CD4-positive, alpha-beta T cell treated with Interleukin-1 beta for 1 hour (primary cell): ENCODE measurements around the gene MBOAT7.
"Not testable (repeated sequence)": the region's sequence is repeated elsewhere in the genome, so short reads cannot be mapped to it uniquely, and the experiment has no call there.

ENCODE experiments used
- DNase-seq, 2 donors: peaks; one replicate each; pipeline ENCODE4 v3.0.0-alpha.2; 2020 to 2022

The MBOAT7 gene

GRCh38 chr19:54189145-54189734, at the start of gene MBOAT7:
MBOAT7 (minus strand) TSS chr19:54189580; CDS start chr19:54188508, 1,072 bp downstream.
- no peak for DNase-seq

GRCh38 chr19:54233941-54234340, 44.6 kb upstream of the MBOAT7 start:
- no peak for DNase-seq

- peak; percentile 82 to 85 for DNase-seq
These were observed 41.9 kb upstream of the MBOAT7 start for GRCh38 chr19:54231077-54231931.

GRCh38 chr19:54230031-54230430, 40.7 kb upstream of the MBOAT7 start:
- no peak for DNase-seq

- no peak for DNase-seq
These were observed 39.8 kb upstream of the MBOAT7 start for GRCh38 chr19:54229146-54229545.

GRCh38 chr19:54224619-54225018, 35.2 kb upstream of the MBOAT7 start:
- DNase-seq: not testable (repeated sequence)

- not testable (repeated sequence) for DNase-seq
These were observed 34.5 kb upstream of the MBOAT7 start for GRCh38 chr19:54223937-54224281.

GRCh38 chr19:54223277-54223936, 34.0 kb upstream of the MBOAT7 start:
- not testable (repeated sequence) for DNase-seq

- DNase-seq: peak in 1 of 2 donors; percentile 63
These were observed 33.3 kb upstream of the MBOAT7 start, which contains the start of gene LILRB3 for GRCh38 chr19:54222474-54223276. LILRB3 (minus strand) TSS chr19:54223007; CDS start chr19:54222976, 31 bp downstream.

GRCh38 chr19:54221947-54222346, 32.6 kb upstream of the MBOAT7 start:
- DNase-seq: not testable (repeated sequence)

- not testable (repeated sequence) for DNase-seq
These were observed 30.3 kb upstream of the MBOAT7 start for GRCh38 chr19:54219702-54220101.

- DNase-seq: no peak
These were observed 29.7 kb upstream of the MBOAT7 start for GRCh38 chr19:54218960-54219661.

- DNase-seq: no peak
These were observed 28.9 kb upstream of the MBOAT7 start for GRCh38 chr19:54218259-54218658.

- DNase-seq: not testable (repeated sequence)
These were observed 28.3 kb upstream of the MBOAT7 start for GRCh38 chr19:54217517-54218247.

- DNase-seq: no peak
These were observed 27.5 kb upstream of the MBOAT7 start for GRCh38 chr19:54216869-54217268.

- DNase-seq: not testable (repeated sequence)
These were observed 25.4 kb upstream of the MBOAT7 start for GRCh38 chr19:54214734-54215133.

- not testable (repeated sequence) for DNase-seq
These were observed 24.8 kb upstream of the MBOAT7 start for GRCh38 chr19:54214217-54214616.

GRCh38 chr19:54211235-54211634, 21.9 kb upstream of the MBOAT7 start:
- DNase-seq: no peak

GRCh38 chr19:54209811-54210494, 20.6 kb upstream of the MBOAT7 start:
- peak; percentile 21 to 63 for DNase-seq

GRCh38 chr19:54209058-54209810, 19.9 kb upstream of the MBOAT7 start:
- DNase-seq: no peak
